Activated CD8-positive, alpha-beta T cell treated with anti-CD3 and anti-CD28 coated beads for 36 hours (primary cell): ENCODE results near the gene CD27. TPM values are rescaled to one million over a fixed set of nuclear protein-coding genes. Genes with fewer than 3 reads are reported as not detected.

Experiments used
- ATAC-seq: fragments of 200-7000 bp; cut with Tn5 transposase; one replicate; pipeline ENCODE4 v1.10.0; 2021; ENCODE audit warnings: mild to moderate bottlenecking, moderate library complexity
- CTCF ChIA-PET: fragments of 350-600 bp; sonication (Branson Sonifier 250); formaldehyde crosslinking; loops from one replicate; lab custom pipeline; 2021; ENCODE audit warnings: antibody characterized with exemption; lab: Charles Lee
- POLR2A ChIA-PET: fragments of 350-600 bp; sonication (Branson Sonifier 250); formaldehyde crosslinking; loops from one replicate; lab custom pipeline; 2021; ENCODE audit warnings: antibody characterized with exemption; lab: Charles Lee
- DNase-seq: peaks from one replicate; pipeline ENCODE4 v3.0.0-alpha.2; 2020
- H3K27ac Mint-ChIP-seq: one replicate; pipeline ENCODE4 v1.8.0; 2021; ENCODE audit warnings: mild to moderate bottlenecking, mixed read lengths
- H3K27me3 Mint-ChIP-seq: one replicate; pipeline ENCODE4 v1.8.0; 2021; ENCODE audit warnings: mixed read lengths
- H3K36me3 Mint-ChIP-seq: one replicate; pipeline ENCODE4 v1.8.0; 2021; ENCODE audit warnings: low read depth, mixed read lengths
- H3K4me1 Mint-ChIP-seq: one replicate; pipeline ENCODE4 v1.8.0; 2021; ENCODE audit warnings: low read depth, mixed read lengths
- H3K4me3 Mint-ChIP-seq: one replicate; pipeline ENCODE4 v1.8.0; 2021; ENCODE audit warnings: mild to moderate bottlenecking, moderate library complexity, mixed read lengths
- H3K9me3 Mint-ChIP-seq: one replicate; pipeline ENCODE4 v1.8.0; 2021; ENCODE audit warnings: mixed read lengths
- intact Hi-C: fragments of 100-400 bp; cut with micrococcal nuclease; formaldehyde crosslinking; loops from one replicate; pipeline ENCODE4 v1.10.0; 2022
- total RNA-seq, 2 experiments: library from RNA; stranded (reverse); gene quantifications; one replicate each; pipeline ENCODE4 v1.2.3, GENCODE V29; 2021
- TF ChIP-seq, protein P1 (sequence below): fragments of 200-600 bp; IDR thresholded peaks from one replicate; pipeline ENCODE4 v1.8.0; 2022; ENCODE audit warnings: antibody characterized with exemption, mild to moderate bottlenecking

Gene CD27
- total RNA-seq, result 100 to 1,000 TPM; 160 to 164 TPM

DNA sequence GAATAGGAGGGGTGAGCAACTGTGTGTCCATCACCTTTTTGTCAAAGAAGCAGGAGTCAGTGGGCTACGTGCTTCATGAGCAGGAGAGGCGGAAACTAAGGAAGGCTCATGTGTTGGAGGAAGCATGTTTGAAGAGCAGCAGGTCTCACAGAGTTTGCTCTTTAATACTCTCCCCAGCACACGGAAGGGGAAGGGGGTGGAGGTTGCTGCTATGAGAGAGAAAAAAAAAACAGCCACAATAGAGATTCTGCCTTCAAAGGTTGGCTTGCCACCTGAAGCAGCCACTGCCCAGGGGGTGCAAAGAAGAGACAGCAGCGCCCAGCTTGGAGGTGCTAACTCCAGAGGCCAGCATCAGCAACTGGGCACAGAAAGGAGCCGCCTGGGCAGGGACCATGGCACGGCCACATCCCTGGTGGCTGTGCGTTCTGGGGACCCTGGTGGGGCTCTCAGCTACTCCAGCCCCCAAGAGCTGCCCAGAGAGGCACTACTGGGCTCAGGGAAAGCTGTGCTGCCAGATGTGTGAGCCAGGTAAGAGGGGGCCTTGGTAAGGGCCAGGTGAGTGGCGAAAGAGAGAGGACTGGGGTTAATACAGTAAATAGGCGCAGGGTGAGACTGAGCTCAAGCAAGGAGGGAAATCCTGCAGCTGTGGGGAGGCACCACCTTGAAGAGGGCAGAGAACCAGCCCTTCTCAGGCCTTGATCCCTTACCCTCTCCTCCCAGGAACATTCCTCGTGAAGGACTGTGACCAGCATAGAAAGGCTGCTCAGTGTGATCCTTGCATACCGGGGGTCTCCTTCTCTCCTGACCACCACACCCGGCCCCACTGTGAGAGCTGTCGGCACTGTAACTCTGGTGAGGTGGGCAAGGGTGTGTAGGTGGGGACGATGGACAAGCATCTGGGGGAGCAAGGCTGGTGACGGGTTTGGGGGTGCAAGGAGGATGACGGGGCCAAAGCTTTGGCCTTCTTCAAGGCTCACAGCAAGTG lies at the start of gene CD27:
Gene CD27 (plus strand): TSS at position 252 of the 985 bp plus-strand sequence. CDS start 141 bp downstream, at position 393.
- POLR2A ChIA-PET, result interaction anchor here (1.0 to 13.2 kb wide), 11 partner anchors 11 to 109 kb away, joined by 3 to 267 read pairs (median 20); partner anchors contain the start of genes GAPDH, TAPBPL and VAMP1
- DNase-seq (peak; percentile 43), ATAC-seq (peak; percentile 34)
- CTCF ChIA-PET, result interaction anchor here (0.8 to 10.2 kb wide), 7 partner anchors 11 to 105 kb away, joined by 3 to 89 read pairs (median 11); no protein-coding TSS in a partner anchor
- peaks cover 74% of the 10 kb centered on the region for H3K36me3 Mint-ChIP-seq
- H3K9me3 Mint-ChIP-seq, result no peaks in the 10 kb centered on the region
- intact Hi-C loops, result no loop called here
- peak within 1 kb of the TSS; percentile 99 for H3K27ac Mint-ChIP-seq
- TF ChIP-seq, protein P1, sequence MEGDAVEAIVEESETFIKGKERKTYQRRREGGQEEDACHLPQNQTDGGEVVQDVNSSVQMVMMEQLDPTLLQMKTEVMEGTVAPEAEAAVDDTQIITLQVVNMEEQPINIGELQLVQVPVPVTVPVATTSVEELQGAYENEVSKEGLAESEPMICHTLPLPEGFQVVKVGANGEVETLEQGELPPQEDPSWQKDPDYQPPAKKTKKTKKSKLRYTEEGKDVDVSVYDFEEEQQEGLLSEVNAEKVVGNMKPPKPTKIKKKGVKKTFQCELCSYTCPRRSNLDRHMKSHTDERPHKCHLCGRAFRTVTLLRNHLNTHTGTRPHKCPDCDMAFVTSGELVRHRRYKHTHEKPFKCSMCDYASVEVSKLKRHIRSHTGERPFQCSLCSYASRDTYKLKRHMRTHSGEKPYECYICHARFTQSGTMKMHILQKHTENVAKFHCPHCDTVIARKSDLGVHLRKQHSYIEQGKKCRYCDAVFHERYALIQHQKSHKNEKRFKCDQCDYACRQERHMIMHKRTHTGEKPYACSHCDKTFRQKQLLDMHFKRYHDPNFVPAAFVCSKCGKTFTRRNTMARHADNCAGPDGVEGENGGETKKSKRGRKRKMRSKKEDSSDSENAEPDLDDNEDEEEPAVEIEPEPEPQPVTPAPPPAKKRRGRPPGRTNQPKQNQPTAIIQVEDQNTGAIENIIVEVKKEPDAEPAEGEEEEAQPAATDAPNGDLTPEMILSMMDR, result no peak
- peak within 1 kb of the TSS; percentile 93 for H3K4me3 Mint-ChIP-seq
- H3K4me1 Mint-ChIP-seq, result peaks cover 51% of the 10 kb centered on the region
- H3K27me3 Mint-ChIP-seq, result no peaks in the 10 kb centered on the region

DNA sequence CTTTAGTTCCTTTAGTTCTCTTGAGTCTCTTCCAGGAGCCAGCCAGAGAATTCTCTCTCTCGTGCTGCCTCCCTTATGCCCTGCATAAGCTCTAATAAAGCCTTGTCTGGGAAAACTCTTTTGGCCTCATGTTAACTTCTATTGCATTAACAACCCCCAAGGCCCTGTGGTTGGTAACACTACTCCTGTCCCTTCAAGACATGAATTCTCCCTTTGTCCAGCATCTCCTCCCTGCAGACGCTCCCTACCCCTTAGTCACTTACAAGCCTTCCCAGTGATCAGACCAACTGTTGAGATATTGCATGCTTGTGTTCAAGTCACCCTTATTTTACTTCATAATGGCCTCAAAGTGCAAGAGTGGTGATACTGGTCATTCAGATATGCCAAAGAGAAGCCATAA lies 48.7 kb upstream of the CD27 start:
- no peak for DNase-seq
- POLR2A ChIA-PET, result interaction anchor here (1.1 kb wide), 1 partner anchor 78 kb away, joined by 3 read pairs; no protein-coding TSS in a partner anchor

DNA sequence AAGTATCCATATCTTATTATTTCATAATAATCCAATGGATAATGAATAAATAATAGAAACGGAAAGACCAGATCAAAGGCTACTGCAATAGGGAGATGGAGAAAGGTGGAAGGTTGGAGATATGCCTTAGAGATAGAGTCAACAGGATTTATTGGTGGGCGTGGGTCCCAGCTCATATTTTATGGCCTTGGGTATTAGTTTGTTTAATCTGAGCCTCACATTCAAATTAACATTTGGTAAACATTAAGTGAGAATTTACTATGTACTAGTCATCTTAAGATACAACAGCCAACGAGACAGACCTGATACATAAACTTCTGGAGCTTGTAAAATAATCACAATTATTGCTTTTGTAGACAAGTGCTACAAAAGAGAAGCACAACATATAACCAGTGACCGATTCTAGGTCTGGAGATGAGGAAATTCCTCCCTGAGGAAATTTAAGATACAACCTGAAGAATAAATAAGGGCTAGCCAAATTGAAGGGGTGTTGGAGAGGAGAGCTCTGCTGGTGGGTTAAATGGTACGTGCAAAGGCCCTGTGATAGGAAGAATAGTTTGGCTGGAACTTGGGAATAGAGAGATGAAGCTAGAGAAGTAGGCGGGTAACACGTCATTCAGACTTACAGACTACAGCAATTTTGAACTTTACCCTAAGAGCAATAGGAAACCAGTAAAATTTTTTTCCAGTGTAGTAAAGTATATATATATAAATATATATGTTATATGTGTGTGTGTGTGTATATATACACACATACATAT lies 44.7 kb upstream of the CD27 start:
- DNase-seq, result no peak
- Mint-ChIP-seq H3K36me3 (no peaks in the 10 kb centered on the region), H3K27ac (no peak overlapping the region), H3K27me3 (no peaks in the 10 kb centered on the region), H3K4me1 (no peaks in the 10 kb centered on the region), H3K4me3 (no peak overlapping the region), H3K9me3 (no peaks in the 10 kb centered on the region)
- ChIA-PET CTCF (interaction anchor here (0.8 to 1.3 kb wide), 2 partner anchors 77 to 121 kb away, joined by 3 to 4 read pairs; no protein-coding TSS in a partner anchor), POLR2A (interaction anchor here (0.6 kb wide), 1 partner anchor 23 kb away, joined by 3 read pairs; no protein-coding TSS in a partner anchor)
- TF ChIP-seq, protein P1, result no peak
- no peak for ATAC-seq
- intact Hi-C loops, result no loop called here

More for the DNA sequence above, 48.7 kb upstream of the CD27 start:
- no peak overlapping the region for H3K4me3 Mint-ChIP-seq
- no peaks in the 10 kb centered on the region for H3K4me1 Mint-ChIP-seq
- CTCF ChIA-PET, result no interaction called here
- H3K27me3 Mint-ChIP-seq, result no peaks in the 10 kb centered on the region
- no peaks in the 10 kb centered on the region for H3K36me3 Mint-ChIP-seq
- TF ChIP-seq, protein P1, result no peak
- H3K9me3 Mint-ChIP-seq, result no peaks in the 10 kb centered on the region
- no peak overlapping the region for H3K27ac Mint-ChIP-seq
- ATAC-seq, result no peak
- intact Hi-C loops, result no loop called here

DNA sequence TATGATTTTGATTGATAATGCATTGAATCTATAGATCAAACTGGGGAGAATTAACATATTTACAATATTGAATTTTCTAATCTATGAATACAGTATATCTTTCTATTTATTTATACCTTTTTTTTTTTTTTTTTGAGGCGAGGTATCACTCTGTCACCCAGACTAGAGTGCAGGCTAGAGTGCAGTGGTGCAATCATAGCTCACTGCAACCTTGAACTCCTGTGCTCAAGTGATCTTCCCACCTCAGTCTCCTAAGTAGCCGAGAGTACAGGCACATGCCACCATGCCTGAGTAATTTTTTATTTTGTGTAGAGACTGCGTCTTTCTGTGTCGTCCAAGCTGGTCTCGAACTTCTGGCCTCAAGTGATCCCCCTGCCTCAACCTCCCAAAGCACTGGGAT lies 40.4 kb upstream of the CD27 start:
- TF ChIP-seq, protein P1, result no peak
- intact Hi-C loops, result no loop called here
- Mint-ChIP-seq H3K36me3 (no peaks in the 10 kb centered on the region), H3K9me3 (no peaks in the 10 kb centered on the region), H3K4me1 (no peaks in the 10 kb centered on the region), H3K4me3 (no peak overlapping the region), H3K27me3 (no peaks in the 10 kb centered on the region), H3K27ac (no peak overlapping the region)
- no peak for ATAC-seq
- CTCF ChIA-PET, result no interaction called here
- no peak for DNase-seq
- POLR2A ChIA-PET, result interaction anchor here (0.6 kb wide), 1 partner anchor 73 kb away, joined by 3 read pairs; no protein-coding TSS in a partner anchor
